Measurements from ENCODE around the gene CFAP299.

The CFAP299 gene

DNA sequence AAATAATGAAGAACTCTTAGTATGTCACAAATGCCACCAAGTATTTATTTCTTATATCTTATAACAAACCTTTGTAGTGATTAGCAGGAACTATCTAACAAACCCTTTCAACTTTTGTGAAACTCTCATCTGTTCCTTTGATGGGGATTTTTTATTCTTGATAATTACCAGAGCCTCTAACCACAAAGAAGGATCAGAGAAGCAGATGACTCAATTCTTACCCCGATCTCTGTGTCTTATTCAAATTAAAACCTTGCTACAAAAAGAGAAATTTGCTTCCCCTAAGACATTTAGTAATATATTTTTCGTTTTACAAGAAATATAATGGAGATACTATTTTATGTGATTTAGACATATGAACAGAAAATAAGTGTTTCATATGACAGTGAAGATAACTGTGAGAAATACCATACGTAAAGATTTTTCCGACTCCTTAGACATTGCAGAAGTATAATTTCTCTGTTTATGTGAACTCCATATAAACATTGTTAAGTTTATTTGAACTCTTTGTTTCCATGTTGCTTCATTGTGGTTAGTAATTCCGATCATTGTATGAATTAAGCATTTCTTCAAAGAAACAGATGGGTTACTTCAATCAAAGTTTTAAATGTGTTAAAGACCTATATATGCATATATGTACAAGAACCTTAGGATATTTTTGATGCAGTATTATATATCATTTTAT, 205.4 kb downstream of the CFAP299 start:
- Mint-ChIP-seq H3K4me1 (no peaks in the 10 kb centered on the region), H3K36me3 (ENCODE audit: low read depth) (no peaks in the 10 kb centered on the region), H3K27ac (no peak overlapping the region), H3K27me3 (ENCODE audit: low read depth) (peaks cover 4% of the 10 kb centered on the region), H3K9me3 (no peaks in the 10 kb centered on the region), H3K4me3 (no peak overlapping the region)
- TF ChIP-seq CTCF (IDR thresholded peaks at IDR 0.05; ENCODE audit: unreplicated experiment in 3 of 3): no peak

GRCh38 chr4:80542747-80543146, 207.2 kb downstream of the CFAP299 start:
- Mint-ChIP-seq H3K36me3 (ENCODE audit: low read depth) (no peaks in the 10 kb centered on the region), H3K27me3 (ENCODE audit: low read depth) (peaks cover 4% of the 10 kb centered on the region), H3K27ac (no peak overlapping the region), H3K4me3 (no peak overlapping the region), H3K9me3 (no peaks in the 10 kb centered on the region), H3K4me1 (no peaks in the 10 kb centered on the region)
- no peak for TF ChIP-seq CTCF (IDR thresholded peaks at IDR 0.05; ENCODE audit: unreplicated experiment in 3 of 3)

GRCh38 chr4:80560337-80560736, 224.8 kb downstream of the CFAP299 start:
- Mint-ChIP-seq H3K27me3 (ENCODE audit: low read depth) (no peaks in the 10 kb centered on the region), H3K4me3 (no peak overlapping the region), H3K4me1 (no peaks in the 10 kb centered on the region), H3K27ac (no peak overlapping the region), H3K9me3 (peaks cover 16% of the 10 kb centered on the region), H3K36me3 (ENCODE audit: low read depth) (no peaks in the 10 kb centered on the region)
- no peak for TF ChIP-seq CTCF (IDR thresholded peaks at IDR 0.05; ENCODE audit: unreplicated experiment in 3 of 3)

DNA sequence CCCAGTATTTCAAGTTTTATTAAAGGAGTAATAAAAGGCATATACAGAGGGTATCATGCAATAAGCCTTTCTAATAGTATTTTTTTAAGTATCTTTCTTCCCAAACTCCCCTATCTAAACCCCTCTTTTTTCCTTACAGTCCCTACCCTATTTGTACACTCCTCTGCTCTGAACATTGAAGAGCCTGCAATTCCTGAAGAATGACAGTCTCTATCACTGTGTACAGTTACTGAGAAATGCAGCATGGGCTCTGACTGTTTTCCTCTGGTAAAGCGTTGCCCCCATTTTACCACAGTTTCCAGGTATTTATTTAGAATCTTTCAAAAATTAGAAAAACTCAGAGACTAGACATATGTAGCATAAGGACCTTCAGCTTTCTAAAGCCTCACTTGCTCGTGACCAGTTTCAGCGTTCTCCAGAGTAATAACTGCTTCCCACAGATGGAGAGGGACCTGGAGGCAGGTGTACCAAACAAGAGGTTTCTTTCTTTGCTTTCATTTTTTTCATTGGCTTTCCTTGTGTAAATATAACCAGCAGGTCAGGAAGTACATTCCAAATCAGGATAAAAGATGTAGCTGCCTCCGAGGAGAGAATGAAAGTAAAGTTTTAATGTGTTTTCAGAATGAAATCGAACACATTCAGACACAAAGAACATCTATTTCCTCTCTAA, 230.8 kb downstream of the CFAP299 start:
- H3K36me3 Mint-ChIP-seq (ENCODE audit: low read depth): no peaks in the 10 kb centered on the region
- no peak overlapping the region for H3K4me3 Mint-ChIP-seq
- H3K9me3 Mint-ChIP-seq: peaks cover 11% of the 10 kb centered on the region
- no peak for TF ChIP-seq CTCF (IDR thresholded peaks at IDR 0.05; ENCODE audit: unreplicated experiment in 3 of 3)
- H3K4me1 Mint-ChIP-seq: no peaks in the 10 kb centered on the region
- no peaks in the 10 kb centered on the region for H3K27me3 Mint-ChIP-seq (ENCODE audit: low read depth)
- no peak overlapping the region for H3K27ac Mint-ChIP-seq

DNA sequence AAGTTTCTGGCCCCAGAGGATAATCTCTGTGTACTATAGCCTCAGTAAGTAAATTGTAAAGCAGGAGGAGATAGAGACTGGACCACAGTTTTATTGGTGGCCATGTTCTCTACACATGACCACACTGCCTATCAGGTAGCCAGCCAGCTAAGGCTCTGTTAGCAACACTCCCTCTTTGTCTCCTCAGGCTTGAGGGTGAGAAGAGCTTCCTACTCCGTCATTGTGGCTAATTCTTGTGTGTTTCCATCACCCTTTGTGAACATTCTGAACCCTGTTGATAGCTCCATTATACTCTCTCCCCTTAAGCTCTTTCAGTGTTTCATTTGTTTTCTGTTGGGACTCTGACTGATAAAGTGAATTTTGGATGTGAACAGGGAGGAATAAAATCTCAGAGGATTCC, 233.4 kb downstream of the CFAP299 start:
- TF ChIP-seq CTCF (IDR thresholded peaks at IDR 0.05; ENCODE audit: unreplicated experiment in 3 of 3): no peak
- Mint-ChIP-seq H3K9me3 (peaks cover 6% of the 10 kb centered on the region), H3K27me3 (ENCODE audit: low read depth) (no peaks in the 10 kb centered on the region), H3K27ac (no peak overlapping the region), H3K36me3 (ENCODE audit: low read depth) (peaks cover 3% of the 10 kb centered on the region), H3K4me1 (no peaks in the 10 kb centered on the region), H3K4me3 (no peak overlapping the region)

DNA sequence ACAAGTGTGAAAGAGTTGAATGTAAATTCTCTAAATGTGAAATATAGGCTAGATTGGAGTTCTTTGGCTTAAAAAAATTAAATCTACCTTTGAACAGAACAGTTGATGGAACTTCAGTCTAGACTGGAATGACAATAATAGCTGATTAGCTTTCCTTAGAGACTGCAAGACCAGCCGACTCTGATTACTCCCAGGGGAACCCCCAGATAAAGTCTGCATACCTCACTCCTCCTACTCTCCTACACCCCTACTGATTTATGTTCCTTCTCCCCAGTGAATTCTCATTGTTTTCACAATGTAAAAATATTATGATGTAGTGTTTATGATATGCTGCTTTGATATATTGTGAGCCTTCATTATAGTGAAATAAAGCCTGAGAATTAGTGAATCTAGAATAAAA, 241.3 kb downstream of the CFAP299 start:
- H3K27ac Mint-ChIP-seq: peak overlapping the region in 2 of 3 experiments; percentile 15 to 25
- H3K36me3 Mint-ChIP-seq (ENCODE audit: low read depth): peaks cover 3% of the 10 kb centered on the region
- peaks cover 11% of the 10 kb centered on the region for H3K4me1 Mint-ChIP-seq
- no peak for TF ChIP-seq CTCF (IDR thresholded peaks at IDR 0.05; ENCODE audit: unreplicated experiment in 3 of 3)
- no peaks in the 10 kb centered on the region for H3K27me3 Mint-ChIP-seq (ENCODE audit: low read depth)
- no peak overlapping the region for H3K4me3 Mint-ChIP-seq
- H3K9me3 Mint-ChIP-seq: peaks cover 13% of the 10 kb centered on the region

All from nephron (organoid).